Neural cell (in vitro differentiated cells): ENCODE measurements around the gene DNMBP.

Experiments used
- CTCF ChIP-seq: fragments of 450-650 bp; IDR thresholded peaks from 2 replicates; pipeline ENCODE4 v1.5.1; 2014; ENCODE audit warnings: antibody characterized with exemption, mild to moderate bottlenecking, moderate library complexity; ENCODE audit not compliant: poor library complexity, severe bottlenecking
- EZH2 ChIP-seq: fragments of 200-600, 300-800 bp; shearing (Covaris generic), sonication (generic); IDR thresholded peaks from 2 replicates; pipeline ENCODE4 v1.6.1; 2014; ENCODE audit warnings: antibody characterized with exemption, low read length, borderline replicate concordance, mild to moderate bottlenecking; ENCODE audit not compliant: insufficient read depth, poor library complexity, severe bottlenecking
- REST ChIP-seq: IDR thresholded peaks from 2 replicates; pipeline ENCODE4 v1.6.1; 2012; ENCODE audit warnings: borderline replicate concordance

- TF ChIP-seq CTCF (no peak), EZH2 (no peak), REST (no peak)
These were observed 103.3 kb downstream of the DNMBP start for GRCh38 chr10:99906470-99906869.
